ENCODE measurements around the gene CDKL1.
A peak's percentile ranks its signal among the peaks of the same experiment; 100 is the strongest.
"Not testable (repeated sequence)": the region's sequence is repeated elsewhere in the genome, so short reads cannot be mapped to it uniquely, and the experiment has no call there.

CDKL1 gene

DNA sequence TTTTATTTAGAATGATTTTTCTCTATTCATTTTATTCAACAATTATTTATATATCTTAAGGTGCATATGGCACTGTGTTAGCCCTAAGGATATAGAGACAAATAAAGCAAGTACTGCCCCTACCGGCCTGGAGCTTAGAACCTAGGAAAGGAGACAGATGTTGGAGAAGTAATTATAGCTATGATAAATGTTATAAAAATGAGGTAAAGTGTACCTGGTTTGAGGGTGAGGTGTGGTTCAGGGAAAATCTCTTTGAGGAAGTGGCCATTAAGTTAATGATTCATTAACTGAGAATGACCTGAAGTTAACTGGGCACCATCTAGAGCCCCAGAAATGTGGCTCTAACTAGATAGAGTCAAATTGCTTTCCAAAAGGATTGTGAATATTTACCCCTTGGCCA lies 31.9 kb downstream of the CDKL1 start:
- no peak overlapping the region for H3K4me3 ChIP-seq (ENCODE audit: low read depth, low read length)
- TF ChIP-seq, protein P1, sequence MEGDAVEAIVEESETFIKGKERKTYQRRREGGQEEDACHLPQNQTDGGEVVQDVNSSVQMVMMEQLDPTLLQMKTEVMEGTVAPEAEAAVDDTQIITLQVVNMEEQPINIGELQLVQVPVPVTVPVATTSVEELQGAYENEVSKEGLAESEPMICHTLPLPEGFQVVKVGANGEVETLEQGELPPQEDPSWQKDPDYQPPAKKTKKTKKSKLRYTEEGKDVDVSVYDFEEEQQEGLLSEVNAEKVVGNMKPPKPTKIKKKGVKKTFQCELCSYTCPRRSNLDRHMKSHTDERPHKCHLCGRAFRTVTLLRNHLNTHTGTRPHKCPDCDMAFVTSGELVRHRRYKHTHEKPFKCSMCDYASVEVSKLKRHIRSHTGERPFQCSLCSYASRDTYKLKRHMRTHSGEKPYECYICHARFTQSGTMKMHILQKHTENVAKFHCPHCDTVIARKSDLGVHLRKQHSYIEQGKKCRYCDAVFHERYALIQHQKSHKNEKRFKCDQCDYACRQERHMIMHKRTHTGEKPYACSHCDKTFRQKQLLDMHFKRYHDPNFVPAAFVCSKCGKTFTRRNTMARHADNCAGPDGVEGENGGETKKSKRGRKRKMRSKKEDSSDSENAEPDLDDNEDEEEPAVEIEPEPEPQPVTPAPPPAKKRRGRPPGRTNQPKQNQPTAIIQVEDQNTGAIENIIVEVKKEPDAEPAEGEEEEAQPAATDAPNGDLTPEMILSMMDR (IDR thresholded peaks at IDR 0.05; ENCODE audit: low read depth, low read length, missing control alignments) = no peak
- no peak for DNase-seq (ENCODE audit: low read depth)

DNA sequence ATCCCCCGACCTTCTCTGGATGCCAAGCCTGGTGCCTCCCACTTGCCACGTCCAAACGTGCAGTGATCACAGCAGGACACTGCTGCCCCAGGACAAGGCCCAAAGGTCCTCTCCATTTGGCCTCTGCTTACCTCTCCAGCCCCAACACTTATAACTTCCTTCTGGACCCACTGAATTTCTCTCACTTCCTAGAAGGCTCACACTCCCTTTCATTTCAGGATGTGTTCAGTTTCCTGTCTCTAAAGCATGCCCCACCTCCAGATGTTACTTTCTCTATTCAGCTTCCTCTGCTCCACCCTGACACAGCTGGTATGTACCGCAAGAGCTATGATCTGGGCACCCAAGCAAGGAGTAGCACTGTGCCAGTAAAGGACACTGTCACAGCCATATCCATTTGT lies 33.0 kb downstream of the CDKL1 start:
- peak; percentile 78 for DNase-seq (ENCODE audit: low read depth)
- TF ChIP-seq, protein P1 (IDR thresholded peaks at IDR 0.05; ENCODE audit: low read depth, low read length, missing control alignments) = no peak
- peak overlapping the region; percentile 57 for H3K4me3 ChIP-seq (ENCODE audit: low read depth, low read length)

DNA sequence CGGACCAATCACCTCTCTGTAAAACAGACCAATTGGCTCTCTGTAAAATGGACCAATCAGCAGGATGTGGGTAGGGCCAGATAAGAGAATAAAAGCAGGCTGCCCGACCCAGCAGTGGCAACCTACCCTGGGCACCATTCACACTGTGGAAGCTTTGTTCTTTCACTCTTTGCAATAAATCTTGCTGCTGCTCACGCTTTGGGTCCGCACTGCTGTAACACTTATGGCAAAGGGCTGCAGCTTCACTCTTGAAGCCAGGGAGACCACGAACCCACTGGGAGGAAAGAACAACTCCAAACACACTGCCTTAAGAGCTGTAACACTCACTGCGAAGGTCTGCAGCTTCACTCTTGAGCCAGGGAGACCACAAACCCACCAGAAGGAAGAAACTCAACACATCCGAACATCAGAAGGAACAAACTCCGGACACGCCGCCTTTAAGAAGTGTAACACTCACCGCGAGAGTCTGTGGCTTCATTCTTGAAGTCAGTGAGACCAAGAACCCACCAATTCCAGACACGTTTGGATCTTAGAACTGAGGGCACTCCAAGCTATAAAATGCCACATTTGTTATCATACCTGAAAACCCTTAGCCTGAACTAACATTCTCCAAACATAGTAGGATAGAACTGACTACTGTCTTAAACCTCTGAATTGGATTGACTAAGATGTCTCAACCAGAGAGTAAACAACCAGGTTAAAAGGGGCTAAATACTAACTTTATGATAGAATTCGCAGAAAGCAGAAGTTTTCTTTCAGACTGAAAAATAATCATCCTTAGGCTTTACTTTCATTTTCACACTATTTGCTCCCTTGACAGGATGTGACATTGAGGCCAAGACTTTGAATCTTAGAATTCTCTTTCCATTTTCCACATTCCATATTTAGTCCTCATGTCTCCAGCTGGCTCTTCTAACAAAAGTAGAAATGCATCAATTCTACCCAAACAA lies 33.6 kb downstream of the CDKL1 start:
- TF ChIP-seq, protein P1 (IDR thresholded peaks at IDR 0.05; ENCODE audit: low read depth, low read length, missing control alignments) = no peak
- peak overlapping the region; percentile 57 for H3K4me3 ChIP-seq (ENCODE audit: low read depth, low read length)
- no peak for DNase-seq (ENCODE audit: low read depth)

DNA sequence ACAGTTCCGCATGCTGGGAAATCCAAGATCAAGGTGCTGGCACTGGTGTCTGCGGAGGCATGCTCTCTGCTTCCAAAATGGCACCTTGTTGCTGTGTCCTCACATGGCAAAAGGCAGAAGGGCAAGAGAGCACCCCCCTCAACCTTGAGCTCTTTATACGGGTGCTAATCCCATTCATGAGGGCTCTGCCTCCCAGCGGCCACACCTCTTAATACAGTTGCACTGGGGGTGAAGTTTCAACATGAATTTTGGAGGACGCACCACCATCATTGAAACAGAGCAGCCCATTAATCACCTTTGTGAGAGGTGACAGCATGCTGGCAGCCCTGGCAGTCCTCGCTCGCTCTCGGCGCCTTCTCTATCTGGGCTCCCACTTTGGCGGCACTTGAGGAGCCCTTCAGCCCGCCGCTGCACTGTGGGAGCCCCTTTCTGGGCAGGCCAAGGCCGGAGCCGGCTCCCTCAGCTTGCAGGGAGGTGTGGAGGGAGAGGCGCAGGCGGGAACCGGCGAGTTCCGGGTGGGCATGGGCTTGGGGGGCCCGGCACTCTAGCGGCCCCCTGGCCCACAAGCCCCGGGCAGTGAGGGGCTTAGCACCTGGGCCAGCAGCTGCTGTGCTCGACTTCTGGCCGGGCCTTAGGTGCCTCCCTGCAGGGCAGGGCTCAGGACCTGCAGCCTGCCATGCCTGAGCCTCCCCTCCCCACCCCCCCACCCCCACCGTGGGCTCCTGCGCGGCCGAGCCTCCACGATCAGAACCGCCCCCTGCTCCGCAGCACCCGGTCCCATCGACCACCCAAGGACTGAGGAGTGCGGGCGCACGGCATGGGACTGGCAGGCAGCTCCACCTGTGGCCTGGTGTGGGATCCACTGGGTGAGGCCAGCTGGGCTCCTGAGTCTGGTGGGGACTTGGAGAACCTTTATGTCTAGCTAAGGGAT lies 34.9 kb downstream of the CDKL1 start:
- DNase-seq (ENCODE audit: low read depth); H3K4me3 ChIP-seq (ENCODE audit: low read depth, low read length): not testable (repeated sequence)

DNA sequence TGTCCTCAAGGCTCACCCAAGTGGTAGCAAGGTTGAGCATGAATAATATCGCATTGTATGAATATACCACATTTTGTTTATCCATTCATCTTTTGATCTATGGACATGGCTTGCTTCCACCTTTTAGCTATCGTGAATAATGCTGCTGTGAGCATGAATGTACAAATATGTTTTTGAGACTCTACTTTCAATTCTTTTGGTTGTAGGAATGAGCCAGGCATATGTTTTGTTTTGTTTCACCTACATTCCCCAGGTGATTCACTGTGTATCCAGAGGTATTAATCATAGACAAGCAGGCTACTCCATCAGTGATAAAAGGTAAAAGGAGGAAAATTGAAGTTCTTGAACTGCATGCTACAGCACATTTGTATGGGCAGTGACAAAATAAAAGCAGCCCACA lies 35.8 kb downstream of the CDKL1 start:
- no peak overlapping the region for H3K4me3 ChIP-seq (ENCODE audit: low read depth, low read length)
- DNase-seq (ENCODE audit: low read depth) = no peak
- TF ChIP-seq, protein P1 (IDR thresholded peaks at IDR 0.05; ENCODE audit: low read depth, low read length, missing control alignments) = no peak

DNA sequence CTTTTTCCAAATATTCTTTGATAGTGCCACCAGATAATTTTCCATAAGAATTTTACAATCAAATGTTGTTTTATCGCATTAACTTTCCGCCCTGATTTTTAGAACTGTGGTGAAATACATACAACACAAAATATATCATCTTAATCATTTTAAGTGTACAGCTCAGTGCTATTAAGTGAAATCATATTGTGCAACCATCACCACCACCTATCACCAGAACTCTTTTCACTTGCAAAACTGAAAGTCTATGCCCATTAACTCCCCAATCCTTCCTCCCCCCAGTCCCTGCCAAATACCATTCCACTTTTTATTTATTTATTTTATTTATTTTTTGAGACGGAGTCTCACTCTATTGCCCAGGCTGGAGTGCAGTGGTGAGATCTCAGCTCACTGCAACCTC lies 36.6 kb downstream of the CDKL1 start:
- no peak overlapping the region for H3K4me3 ChIP-seq (ENCODE audit: low read depth, low read length)
- TF ChIP-seq, protein P1 (IDR thresholded peaks at IDR 0.05; ENCODE audit: low read depth, low read length, missing control alignments) = no peak
- no peak for DNase-seq (ENCODE audit: low read depth)

DNA sequence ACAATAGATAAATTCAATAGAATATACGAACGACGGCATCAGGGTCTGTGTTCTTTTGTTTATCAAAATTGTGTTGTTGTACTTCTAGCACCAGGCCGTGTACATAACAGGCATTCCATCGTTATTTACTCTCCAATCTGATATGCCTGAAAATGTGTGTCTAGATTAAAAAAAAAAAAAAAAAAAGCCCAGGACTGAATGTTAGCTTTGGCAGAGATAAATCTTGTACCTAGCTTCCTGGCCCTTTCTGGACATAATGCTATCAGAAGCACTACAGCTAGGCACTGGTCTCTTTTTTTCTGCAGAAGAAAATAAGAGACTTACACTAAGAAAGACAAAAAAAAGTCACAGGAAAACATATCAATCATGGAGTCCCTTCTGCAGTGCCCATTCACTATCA lies 37.0 kb downstream of the CDKL1 start:
- no peak overlapping the region for H3K4me3 ChIP-seq (ENCODE audit: low read depth, low read length)
- no peak for DNase-seq (ENCODE audit: low read depth)
- TF ChIP-seq, protein P1 (IDR thresholded peaks at IDR 0.05; ENCODE audit: low read depth, low read length, missing control alignments) = no peak

All from GM12864 (cell line).